Caco-2 (cell line): ENCODE data around the gene TOM1L1. TPM values are rescaled to one million over a fixed set of nuclear protein-coding genes. Genes with fewer than 3 reads are reported as not detected.

Experiments
- BruUV-seq: library from RNA; stranded (reverse); fragments of 400-500 nt; replicated peaks from 2 replicates; lab custom pipeline; 2021; lab: Mats Ljungman, UMichigan
- CTCF ChIA-PET: fragments of 300-600 bp; sonication (Branson Sonifier 250); formaldehyde crosslinking; loops from one replicate; lab custom pipeline; 2022; ENCODE audit warnings: antibody characterized with exemption; lab: Charles Lee
- POLR2A ChIA-PET: fragments of 300-600 bp; sonication (Branson Sonifier 250); formaldehyde crosslinking; loops from one replicate; lab custom pipeline; 2022; ENCODE audit warnings: antibody characterized with exemption; lab: Charles Lee
- DNase-seq, 2 experiments: peaks; one replicate each; pipeline versions ENCODE4 v3.0.0 to v3.0.0-alpha.2; 2020 to 2022
- H3K27me3 ChIP-seq: replicated peaks from 2 replicates; pipeline ENCODE4 v1.6.0; 2011; ENCODE audit warnings: low read length; ENCODE audit not compliant: control insufficient read depth, insufficient read depth
- H3K36me3 ChIP-seq: 2 replicates; pipeline ENCODE4 v1.5.1; 2011; ENCODE audit warnings: low read length; ENCODE audit not compliant: control insufficient read depth, insufficient read depth
- H3K4me1 ChIP-seq: fragments of 250-450 bp; sonication (Bioruptor Pico); 2 replicates; pipeline ENCODE4 v1.5.1; 2020; ENCODE audit warnings: mild to moderate bottlenecking
- H3K4me3 ChIP-seq: 2 replicates; pipeline ENCODE4 v1.5.1; 2011; ENCODE audit warnings: low read depth, mild to moderate bottlenecking, control low read depth, low read length
- H3K9me3 ChIP-seq: fragments of 250-450 bp; sonication (Bioruptor Pico); 2 replicates; pipeline ENCODE4 v1.5.1; 2020; ENCODE audit warnings: mild to moderate bottlenecking, moderate library complexity
- H3K27ac Mint-ChIP-seq: one replicate; pipeline ENCODE4 v1.8.0; 2022; ENCODE audit warnings: mixed read lengths; ENCODE audit not compliant: unreplicated experiment
- H3K27me3 Mint-ChIP-seq: one replicate; pipeline ENCODE4 v1.8.0; 2022; ENCODE audit warnings: mixed read lengths; ENCODE audit not compliant: insufficient read depth, unreplicated experiment
- H3K36me3 Mint-ChIP-seq: one replicate; pipeline ENCODE4 v1.8.0; 2022; ENCODE audit warnings: mild to moderate bottlenecking, mixed read lengths; ENCODE audit not compliant: insufficient read depth, unreplicated experiment
- H3K4me1 Mint-ChIP-seq: one replicate; pipeline ENCODE4 v1.8.0; 2022; ENCODE audit warnings: low read depth, mixed read lengths; ENCODE audit not compliant: unreplicated experiment
- H3K4me3 Mint-ChIP-seq: one replicate; pipeline ENCODE4 v1.8.0; 2022; ENCODE audit warnings: mild to moderate bottlenecking, moderate library complexity, mixed read lengths; ENCODE audit not compliant: unreplicated experiment
- H3K9me3 Mint-ChIP-seq: one replicate; pipeline ENCODE4 v1.8.0; 2022; ENCODE audit warnings: mixed read lengths; ENCODE audit not compliant: unreplicated experiment
- CTCF ChIP-seq, 2 experiments: fragments of 200-600 bp in 1 of 2; IDR thresholded peaks; 1 replicate in 1 of 2; 2 replicates in 1 of 2; pipeline versions ENCODE4 v1.5.1 to v1.8.0; 2011 to 2022; ENCODE audit warnings: antibody characterized with exemption in 1 of 2, control low read depth in 1 of 2, inconsistent platforms in 1 of 2, low read depth in 1 of 2, low read length in 1 of 2, mild to moderate bottlenecking in 1 of 2, moderate library complexity in 1 of 2; ENCODE audit not compliant: insufficient read depth in 1 of 2, severe bottlenecking in 1 of 2, unreplicated experiment in 1 of 2
- intact Hi-C: fragments of 100-400 bp; cut with micrococcal nuclease; formaldehyde crosslinking; loops from one replicate; pipeline ENCODE4 v1.10.0; 2022; ENCODE audit not compliant: unreplicated experiment
- total RNA-seq: library from RNA; stranded (reverse); gene quantifications from 2 replicates; pipeline ENCODE4 v1.2.3, GENCODE V29; 2022

TOM1L1 gene
- total RNA-seq, 1 experiment from 2014 or later: 48.7 TPM

- ChIA-PET CTCF (no interaction called here), POLR2A (interaction anchor here (1.0 kb wide), 1 partner anchor 11 kb away, joined by 4 read pairs; the partner anchor contains the start of genes COX11 and STXBP4)
- no peak overlapping the region for H3K4me3 Mint-ChIP-seq
- no peak for DNase-seq
- no peak overlapping the region for H3K27ac Mint-ChIP-seq
- H3K27me3 ChIP-seq: no peaks in the 10 kb centered on the region
- no peaks in the 10 kb centered on the region for H3K4me1 ChIP-seq
- H3K27me3 Mint-ChIP-seq: no peaks in the 10 kb centered on the region
- no peaks in the 10 kb centered on the region for H3K9me3 ChIP-seq
- H3K36me3 ChIP-seq: no peaks in the 10 kb centered on the region
- no peaks in the 10 kb centered on the region for H3K36me3 Mint-ChIP-seq
- H3K4me1 Mint-ChIP-seq: peaks cover 6% of the 10 kb centered on the region
- peaks cover 8% of the 10 kb centered on the region for H3K9me3 Mint-ChIP-seq
- TF ChIP-seq CTCF (IDR thresholded peaks at IDR 0.05; ENCODE audit: insufficient read depth in 1 of 2, low read depth in 1 of 2, low read length in 1 of 2, severe bottlenecking in 1 of 2, unreplicated experiment in 1 of 2): no peak
- no peak overlapping the region for H3K4me3 ChIP-seq
- no TSS peak for BruUV-seq
- intact Hi-C loops: no loop called here
Observed at GRCh38 chr17:54979657-54980056, 79.0 kb downstream of the TOM1L1 start.

GRCh38 chr17:54980375-54980774 lies 79.7 kb downstream of the TOM1L1 start:
- intact Hi-C loops: no loop called here
- TF ChIP-seq CTCF (IDR thresholded peaks at IDR 0.05; ENCODE audit: insufficient read depth in 1 of 2, low read depth in 1 of 2, low read length in 1 of 2, severe bottlenecking in 1 of 2, unreplicated experiment in 1 of 2): no peak
- no peaks in the 10 kb centered on the region for H3K9me3 ChIP-seq
- ChIA-PET POLR2A (no interaction called here), CTCF (no interaction called here)
- H3K9me3 Mint-ChIP-seq: peaks cover 8% of the 10 kb centered on the region
- no peaks in the 10 kb centered on the region for H3K27me3 Mint-ChIP-seq
- H3K4me3 Mint-ChIP-seq: no peak overlapping the region
- H3K36me3 Mint-ChIP-seq: no peaks in the 10 kb centered on the region
- no peak overlapping the region for H3K4me3 ChIP-seq
- no peak for DNase-seq
- no peaks in the 10 kb centered on the region for H3K27me3 ChIP-seq
- no peaks in the 10 kb centered on the region for H3K4me1 ChIP-seq
- no peak overlapping the region for H3K27ac Mint-ChIP-seq
- H3K4me1 Mint-ChIP-seq: peaks cover 6% of the 10 kb centered on the region
- BruUV-seq: no TSS peak
- H3K36me3 ChIP-seq: no peaks in the 10 kb centered on the region

- TF ChIP-seq CTCF (IDR thresholded peaks at IDR 0.05; ENCODE audit: insufficient read depth in 1 of 2, low read depth in 1 of 2, low read length in 1 of 2, severe bottlenecking in 1 of 2, unreplicated experiment in 1 of 2): no peak
- ChIA-PET CTCF (no interaction called here), POLR2A (no interaction called here)
- no peaks in the 10 kb centered on the region for H3K9me3 ChIP-seq
- no peaks in the 10 kb centered on the region for H3K36me3 ChIP-seq
- DNase-seq: no peak
- Mint-ChIP-seq H3K27me3 (no peaks in the 10 kb centered on the region), H3K4me1 (no peaks in the 10 kb centered on the region), H3K36me3 (no peaks in the 10 kb centered on the region), H3K4me3 (no peak overlapping the region), H3K9me3 (peaks cover 8% of the 10 kb centered on the region), H3K27ac (no peak overlapping the region)
- H3K4me3 ChIP-seq: no peak overlapping the region
- no TSS peak for BruUV-seq
- intact Hi-C loops: no loop called here
- H3K4me1 ChIP-seq: no peaks in the 10 kb centered on the region
- H3K27me3 ChIP-seq: no peaks in the 10 kb centered on the region
Observed at GRCh38 chr17:54982399-54982798, 81.7 kb downstream of the TOM1L1 start.
